ENCODE measurements around the gene KBTBD13.

Gene KBTBD13

GRCh38 chr15:65115086-65115485 is 38.5 kb downstream of the KBTBD13 start, which contains the start of gene UBAP1L:
Gene UBAP1L (minus strand): TSS chr15:65115200. CDS start chr15:65106215, 8,985 bp downstream.
- no peak for DNase-seq (ENCODE audit: low spot score)

GRCh38 chr15:65115542-65115941 is 39.0 kb downstream of the KBTBD13 start:
- DNase-seq (ENCODE audit: low spot score): no peak
